Thyroid gland (tissue), 4 donors: ENCODE results near the gene ATF5. TPM values are rescaled to one million over a fixed set of nuclear protein-coding genes. Genes with fewer than 3 reads are reported as not detected.

Source experiments
- DNase-seq, 2 donors: peaks; one replicate each; pipeline ENCODE4 v3.0.0-alpha.2; 2019
- H3K27ac ChIP-seq, 3 donors: fragments of 200-600 bp; sonication (generic); 1 replicate in 2 of 3; 2 replicates in 1 of 3; pipeline ENCODE4 v1.5.1; 2016 to 2019; ENCODE audit warnings: mild to moderate bottlenecking in 1 of 3, moderate library complexity in 1 of 3
- H3K27me3 ChIP-seq: fragments of 200-600 bp; sonication (generic); one replicate; pipeline ENCODE4 v1.5.1; 2019
- H3K36me3 ChIP-seq, 2 donors: fragments of 200-600 bp; sonication (generic); one replicate each; pipeline ENCODE4 v1.5.1; 2016 to 2019
- H3K4me1 ChIP-seq, 2 donors: fragments of 200-600 bp; sonication (generic); one replicate each; pipeline ENCODE4 v1.5.1; 2017 to 2019
- H3K4me3 ChIP-seq, 3 donors: fragments of 200-600 bp; sonication (generic); replicated peaks in 1 of 3; 1 replicate in 2 of 3; 2 replicates in 1 of 3; pipeline ENCODE4 v1.5.1; 2016; ENCODE audit warnings: mild to moderate bottlenecking in 1 of 3
- H3K9me3 ChIP-seq: fragments of 200-600 bp; sonication (generic); one replicate; pipeline ENCODE4 v1.5.1; 2017
- CTCF ChIP-seq, 6 experiments: fragments of 200-600 bp in 3 of 6; fragments of 450-650 bp in 3 of 6; sonication (generic) in 3 of 6; IDR thresholded peaks; one replicate each; pipeline ENCODE4 v1.5.1; 2016 to 2019; ENCODE audit warnings: antibody characterized with exemption in 6 of 6, mild to moderate bottlenecking in 2 of 6, inconsistent platforms in 1 of 6, moderate library complexity in 1 of 6
- POLR2A ChIP-seq, 2 donors: fragments of 450-650 bp; IDR thresholded peaks; one replicate each; pipeline ENCODE4 v1.6.1; 2017; ENCODE audit warnings: antibody characterized with exemption in 2 of 2, mild to moderate bottlenecking in 2 of 2, moderate library complexity in 1 of 2
- WGBS, 2 donors: methylation state at CpG; one replicate each; pipeline ENCODE4 v1.1.5; 2017; 5-methylcytosine and 5-hydroxymethylcytosine counted together
- intact Hi-C: fragments of 100-400 bp; cut with DNase I; formaldehyde crosslinking; loops from one replicate; pipeline ENCODE4 v1.15.1; 2023
- total RNA-seq, 4 donors: library from RNA; depleted of rRNA; stranded (reverse); fragments of >200 nt; gene quantifications; one replicate each; pipeline ENCODE4 v1.2.3, GENCODE V29; 2016

Gene ATF5
- total RNA-seq, 4 donors from 2014 or later, result 6.3 to 17.9 (median 8.0) TPM

- Histone ChIP-seq H3K4me1 (peaks cover 33 to 36% of the 10 kb centered on the region in 2 donors), H3K4me3 (no peak overlapping the region), H3K36me3 (no peaks in the 10 kb centered on the region), H3K27me3 (no peaks in the 10 kb centered on the region), H3K27ac (no peak overlapping the region), H3K9me3 (no peaks in the 10 kb centered on the region)
- 72 to 75% methylated on average over 11 of the region's 11 CpGs for WGBS, 2 donors
- TF ChIP-seq CTCF (IDR thresholded peaks at IDR 0.05) (no peak), POLR2A (IDR thresholded peaks at IDR 0.05) (no peak)
- DNase-seq, result no peak
- intact Hi-C loops, result no loop called here
Measured at GRCh38 chr19:49949742-49950589, 21.0 kb downstream of the ATF5 start.

DNA sequence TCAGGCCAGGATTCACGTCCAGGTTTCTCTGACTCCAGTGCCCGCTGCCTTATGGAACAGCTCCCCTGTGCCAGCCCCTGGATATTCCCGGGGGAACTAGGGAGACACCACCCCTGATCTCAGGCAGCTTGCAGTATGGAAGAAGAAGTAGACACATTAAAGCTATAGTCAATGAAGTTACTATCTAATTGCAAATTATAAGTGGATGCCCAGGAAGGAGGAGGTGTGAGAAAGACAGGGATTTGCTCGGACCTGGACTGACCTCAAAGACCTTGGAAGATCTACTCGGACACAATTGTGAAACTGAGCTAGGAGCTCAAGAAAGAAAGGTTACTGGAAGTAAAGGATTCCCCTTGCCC, 21.6 kb downstream of the ATF5 start:
- no peaks in the 10 kb centered on the region for H3K27me3 ChIP-seq
- no peak for DNase-seq
- peaks cover 38 to 42% of the 10 kb centered on the region in 2 donors for H3K4me1 ChIP-seq
- 92 to 97% methylated on average over 5 of the region's 5 CpGs for WGBS, 2 donors
- H3K4me3 ChIP-seq, result no peak overlapping the region
- intact Hi-C loops, result no loop called here
- no peaks in the 10 kb centered on the region for H3K9me3 ChIP-seq
- H3K27ac ChIP-seq, result no peak overlapping the region
- TF ChIP-seq POLR2A (IDR thresholded peaks at IDR 0.05), result no peak
- no peak for TF ChIP-seq CTCF (IDR thresholded peaks at IDR 0.05)
- no peaks in the 10 kb centered on the region for H3K36me3 ChIP-seq

DNA sequence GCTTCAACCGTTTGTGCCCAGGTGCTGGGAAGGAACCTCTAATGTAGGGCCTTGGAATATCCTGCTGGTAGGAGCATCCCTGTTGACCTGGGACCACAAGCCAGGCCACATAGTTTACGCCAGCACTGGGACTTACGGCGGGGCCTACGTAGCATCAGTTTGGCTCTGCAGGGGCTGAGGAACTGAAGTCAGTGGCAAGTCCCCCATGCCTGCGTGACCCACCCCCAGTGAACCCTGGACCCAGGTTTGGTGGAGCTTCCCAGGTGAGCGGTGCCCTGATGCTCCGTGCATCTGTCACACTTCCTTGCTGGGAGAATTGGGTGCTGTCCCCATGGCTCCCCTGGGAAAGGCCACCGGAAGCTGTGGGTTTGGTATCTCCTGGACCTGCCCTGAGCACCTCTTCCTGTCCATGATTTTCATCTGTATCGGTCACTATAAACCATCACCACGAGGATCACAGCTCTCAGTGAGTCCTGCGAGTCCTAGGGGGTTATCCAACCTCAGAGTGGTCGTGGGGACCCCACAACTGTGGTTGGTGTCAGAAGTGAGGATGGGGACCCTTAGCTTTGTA, 22.0 kb downstream of the ATF5 start:
- H3K27ac ChIP-seq, result no peak overlapping the region
- WGBS, 2 donors, result 84 to 89% methylated on average over 6 to 12 of the region's 13 CpGs
- H3K36me3 ChIP-seq, result no peaks in the 10 kb centered on the region
- no peaks in the 10 kb centered on the region for H3K9me3 ChIP-seq
- DNase-seq, result no peak
- no peaks in the 10 kb centered on the region for H3K27me3 ChIP-seq
- TF ChIP-seq CTCF (IDR thresholded peaks at IDR 0.05) (no peak), POLR2A (IDR thresholded peaks at IDR 0.05) (no peak)
- intact Hi-C loops, result no loop called here
- H3K4me1 ChIP-seq, result peaks cover 43 to 47% of the 10 kb centered on the region in 2 donors
- H3K4me3 ChIP-seq, result no peak overlapping the region

DNA sequence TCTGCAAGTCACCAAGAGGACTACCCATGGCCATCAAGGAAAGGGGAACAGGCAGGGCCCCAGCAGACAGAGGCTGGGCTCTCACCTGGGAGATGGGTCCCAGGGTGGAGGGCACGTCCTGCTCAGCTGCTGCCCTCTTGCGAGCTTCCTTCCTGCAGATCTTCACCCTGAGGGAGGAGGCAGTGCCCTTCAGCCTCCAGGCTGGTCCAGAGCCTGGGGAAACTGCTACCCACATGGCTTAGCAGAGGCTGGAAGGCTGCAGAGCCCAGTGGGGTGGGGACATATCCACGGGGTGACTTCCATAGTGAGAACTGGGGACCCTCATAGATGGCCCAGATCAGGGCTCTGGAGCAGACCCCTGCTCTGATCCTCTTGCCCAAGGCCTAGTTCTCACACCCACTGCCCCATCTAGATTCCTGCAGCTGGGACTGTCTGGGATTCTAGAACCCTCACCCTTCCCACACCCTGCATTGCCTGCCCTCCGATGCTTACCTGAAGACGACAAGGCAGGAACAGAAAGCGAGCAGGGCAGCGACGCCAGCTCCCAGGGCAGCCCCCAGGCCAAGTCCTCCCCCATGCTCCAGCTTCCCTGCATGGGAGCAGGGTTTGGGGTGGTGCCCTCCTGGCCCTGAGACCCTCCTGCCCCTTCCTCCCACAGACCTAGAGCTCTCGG, 22.9 kb downstream of the ATF5 start:
- Histone ChIP-seq H3K27ac (peak overlapping the region in 2 of 3 donors; percentile 13 to 79), H3K4me1 (peaks cover 52 to 56% of the 10 kb centered on the region in 2 donors), H3K36me3 (no peaks in the 10 kb centered on the region), H3K27me3 (no peaks in the 10 kb centered on the region), H3K4me3 (no peak overlapping the region), H3K9me3 (no peaks in the 10 kb centered on the region)
- DNase-seq, result no peak
- intact Hi-C loops, result no loop called here
- 73 to 74% methylated on average over 6 to 8 of the region's 9 CpGs for WGBS, 2 donors
- TF ChIP-seq CTCF (IDR thresholded peaks at IDR 0.05) (no peak), POLR2A (IDR thresholded peaks at IDR 0.05) (no peak)

DNA sequence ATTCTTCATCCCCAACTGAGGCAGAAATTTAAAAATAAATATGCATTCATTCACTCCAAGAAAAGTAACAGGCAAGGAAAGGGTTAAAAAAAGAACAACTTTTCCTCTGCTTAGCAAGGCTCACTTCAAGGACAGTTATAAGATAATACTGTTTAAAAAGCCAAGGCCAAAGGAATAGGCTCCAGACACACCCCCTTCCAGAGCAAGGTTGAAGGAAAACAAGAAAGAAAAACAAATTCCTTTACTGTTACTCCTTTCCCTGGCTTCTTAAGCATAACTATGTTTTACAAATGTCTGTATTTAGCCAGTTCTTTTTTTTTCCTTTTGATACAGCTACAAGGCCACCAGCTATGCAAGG, 23.5 kb downstream of the ATF5 start:
- Histone ChIP-seq H3K4me1 (peaks cover 54 to 58% of the 10 kb centered on the region in 2 donors), H3K27ac (peak overlapping the region; percentile 2 to 79 (median 78)), H3K27me3 (no peaks in the 10 kb centered on the region), H3K9me3 (no peaks in the 10 kb centered on the region), H3K36me3 (no peaks in the 10 kb centered on the region), H3K4me3 (no peak overlapping the region)
- intact Hi-C loops, result no loop called here
- TF ChIP-seq POLR2A (IDR thresholded peaks at IDR 0.05) (no peak), CTCF (IDR thresholded peaks at IDR 0.05) (no peak)
- DNase-seq, result no peak
